Hematopoietic multipotent progenitor cell treated with erythropoietin and hydrocortisone succinate and interleukin-3 and kit ligand, for 15 days (in vitro differentiated cells): Measurements from ENCODE around the gene ZNF236.
"Not testable (repeated sequence)": the region's sequence is repeated elsewhere in the genome, so short reads cannot be mapped to it uniquely, and the experiment has no call there.

ENCODE experiments used
- DNase-seq: peaks from one replicate; pipeline ENCODE4 v3.0.0-alpha.2; 2015; ENCODE audit warnings: low spot score

ZNF236 gene

DNA sequence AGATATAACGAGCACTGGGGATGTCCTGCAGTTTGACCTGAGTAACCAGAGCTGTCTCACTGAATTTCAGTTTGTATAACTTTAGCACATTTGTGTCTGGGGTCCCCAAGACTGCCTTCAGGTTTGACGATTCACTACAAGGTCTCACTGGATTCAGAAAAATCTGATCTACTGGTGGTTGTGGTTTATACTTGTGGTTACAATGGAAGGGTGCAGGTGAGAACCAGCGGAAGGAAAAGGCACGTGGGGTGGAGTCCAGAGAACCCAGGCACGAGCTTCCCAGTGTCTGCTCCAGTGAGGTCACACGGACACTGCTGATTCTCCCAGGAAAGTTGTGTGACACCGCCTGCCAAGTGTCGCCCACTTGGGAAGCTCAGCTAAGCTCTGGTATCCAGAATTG is 126.0 kb downstream of the ZNF236 start:
- no peak for DNase-seq

GRCh38 chr18:76951456-76952247 is 129.3 kb downstream of the ZNF236 start:
- peak; percentile 40 for DNase-seq

GRCh38 chr18:76952747-76953146 is 130.4 kb downstream of the ZNF236 start:
- DNase-seq: no peak

DNA sequence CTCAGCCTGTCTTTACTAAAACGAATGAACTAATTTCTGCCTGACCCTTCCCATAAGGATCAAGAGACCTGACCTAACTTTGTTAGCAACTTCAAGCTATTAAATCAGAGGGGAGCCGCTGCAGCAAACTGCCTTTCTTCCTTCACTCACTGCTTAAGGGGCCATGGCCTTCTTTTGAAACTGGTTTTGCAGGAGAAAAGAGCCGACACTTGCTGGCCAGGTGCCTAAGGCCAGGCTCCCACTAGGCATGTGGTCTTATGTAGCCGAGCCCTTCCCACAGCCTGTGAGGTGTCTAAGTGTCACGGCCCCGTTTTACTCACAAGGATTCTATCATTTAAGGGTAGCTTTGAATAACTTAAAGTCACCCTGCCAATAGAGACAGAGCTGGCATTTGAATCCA is 130.8 kb downstream of the ZNF236 start:
- no peak for DNase-seq

- no peak for DNase-seq
These were observed 131.4 kb downstream of the ZNF236 start for GRCh38 chr18:76953583-76954233.

GRCh38 chr18:76955524-76956170 is 133.3 kb downstream of the ZNF236 start:
- no peak for DNase-seq

DNA sequence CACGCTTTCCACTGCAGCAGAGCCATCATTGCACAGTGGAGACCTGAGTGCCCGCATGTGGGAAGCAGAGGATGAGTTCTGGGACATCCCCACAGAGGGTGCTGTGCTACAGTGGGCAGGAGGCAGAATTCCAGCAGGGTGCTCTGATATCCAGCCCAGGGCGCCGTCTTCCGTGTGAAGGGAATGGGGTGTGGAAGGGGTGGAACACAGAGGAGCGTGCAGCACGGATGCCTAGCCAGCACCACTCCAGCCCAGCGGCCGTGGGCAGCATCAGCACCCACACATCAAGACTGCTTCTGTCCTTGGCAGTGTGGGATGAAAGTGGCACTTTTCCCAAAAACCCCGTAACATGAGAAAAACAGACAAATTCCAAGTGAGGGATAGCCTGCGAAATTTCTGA is 134.3 kb downstream of the ZNF236 start:
- DNase-seq: no peak

DNA sequence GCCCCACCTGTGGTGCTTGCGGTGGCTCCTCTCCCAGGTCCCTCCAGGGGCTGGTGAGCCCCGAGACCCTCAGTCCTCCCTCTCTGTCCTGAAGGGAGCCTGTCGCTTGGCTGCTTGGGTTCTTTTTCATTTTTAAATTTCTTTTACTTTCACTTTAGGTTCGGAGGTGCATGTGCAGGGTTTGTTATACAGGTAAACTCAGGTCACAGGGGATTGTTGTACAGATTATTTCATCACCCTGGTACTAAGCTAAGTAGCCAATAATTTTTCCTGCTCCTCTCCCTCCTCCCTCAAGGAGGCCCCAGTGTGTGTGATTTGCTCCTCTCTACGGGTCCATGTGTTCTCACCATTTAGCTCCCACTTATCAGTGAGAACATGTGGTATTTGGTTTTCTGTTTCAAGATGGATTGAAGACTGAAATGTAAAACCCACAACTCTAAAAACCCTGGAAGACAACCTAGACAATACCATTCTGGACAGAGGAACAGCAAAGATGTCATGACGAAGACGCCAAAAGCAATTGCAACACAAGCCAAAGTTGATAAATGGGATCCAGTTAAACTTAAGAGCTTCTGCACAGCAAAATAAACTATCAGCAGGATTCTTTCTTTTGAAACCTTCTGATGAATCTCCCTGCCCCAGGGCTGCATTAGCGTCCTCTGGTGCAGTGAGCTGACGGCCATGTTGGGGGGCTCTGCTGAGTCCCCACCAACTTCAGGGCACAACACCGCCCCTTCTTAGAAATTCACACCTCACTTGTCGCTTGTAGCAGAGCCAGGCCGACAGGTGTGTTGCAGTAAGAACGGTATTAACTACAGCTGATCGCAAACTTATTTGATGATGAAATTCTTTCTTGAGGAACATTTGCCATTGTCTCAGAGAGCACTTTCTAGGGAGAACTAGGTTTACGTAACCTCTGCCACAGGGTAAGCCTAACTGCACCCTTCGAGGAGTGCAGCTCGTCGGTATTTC is 135.3 kb downstream of the ZNF236 start:
- no peak for DNase-seq

DNA sequence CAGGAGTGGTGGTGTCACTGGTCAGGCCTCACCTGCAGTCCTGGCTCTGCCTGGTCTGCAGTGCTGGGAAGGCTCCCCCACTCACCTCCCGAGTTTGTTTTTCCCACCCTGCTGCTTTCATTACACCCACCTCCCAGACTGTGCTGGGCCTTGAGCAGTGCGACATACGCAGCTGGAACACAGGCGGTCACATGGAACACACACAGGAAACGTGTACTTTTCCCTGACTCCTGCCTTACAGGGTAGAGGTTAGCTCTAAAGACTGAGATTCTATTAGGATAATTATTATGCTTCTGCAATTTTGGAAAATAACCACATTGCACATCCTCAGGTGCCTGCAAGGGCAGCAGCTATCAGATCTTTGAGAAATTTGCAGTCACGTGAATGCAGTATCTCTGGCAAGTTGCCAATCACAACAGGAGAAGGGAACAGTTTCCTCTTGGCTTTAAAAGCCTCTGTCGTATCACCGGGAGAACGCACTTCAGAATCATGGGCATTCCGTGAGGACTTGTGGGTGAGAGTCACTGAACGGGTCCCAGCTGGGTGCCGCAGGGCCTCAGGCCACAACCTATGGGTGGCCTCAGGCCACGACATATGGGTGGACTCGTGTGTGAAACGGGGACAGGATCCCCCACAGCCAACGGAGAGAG is 136.5 kb downstream of the ZNF236 start:
- no peak for DNase-seq

DNA sequence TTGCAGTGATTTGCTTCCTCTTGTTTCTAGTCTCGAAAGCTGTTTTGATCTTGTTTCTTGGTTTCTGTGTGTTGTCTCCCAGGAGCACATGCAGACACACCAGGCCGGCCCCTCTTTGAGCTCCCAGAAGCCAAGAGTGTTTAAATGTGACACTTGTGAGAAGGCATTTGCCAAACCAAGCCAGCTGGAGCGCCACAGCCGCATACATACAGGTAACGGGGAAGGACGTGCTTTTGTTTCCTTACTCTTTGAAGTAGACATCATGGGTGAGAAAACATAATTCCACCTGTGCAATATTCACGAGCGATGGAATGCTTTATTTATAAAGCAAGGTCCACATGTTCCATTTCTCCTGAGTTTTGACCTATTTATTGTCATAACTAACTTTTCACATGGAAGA is 137.2 kb downstream of the ZNF236 start:
- DNase-seq: no peak

DNA sequence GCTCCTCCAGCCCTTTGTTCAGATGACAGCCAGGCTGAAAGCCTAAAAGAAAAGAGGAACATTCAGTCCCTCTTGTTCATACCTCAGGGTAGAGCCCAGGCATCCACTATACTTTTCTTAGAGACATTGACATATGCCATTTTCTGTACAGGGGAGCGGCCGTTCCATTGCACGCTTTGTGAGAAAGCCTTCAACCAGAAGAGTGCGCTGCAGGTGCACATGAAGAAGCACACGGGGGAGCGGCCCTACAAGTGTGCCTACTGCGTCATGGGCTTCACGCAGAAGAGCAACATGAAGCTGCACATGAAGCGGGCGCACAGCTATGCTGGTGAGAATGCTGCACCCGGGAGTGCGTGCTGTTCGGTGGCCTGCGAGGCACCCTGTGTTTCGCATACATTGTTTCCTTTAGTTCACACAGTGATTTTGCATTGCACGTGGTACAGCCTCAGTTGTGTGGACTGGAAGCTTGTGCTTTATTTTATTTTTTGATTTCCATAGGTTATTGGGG is 138.2 kb downstream of the ZNF236 start:
- DNase-seq: no peak

GRCh38 chr18:76962851-76963250 is 140.5 kb downstream of the ZNF236 start:
- DNase-seq: no peak

DNA sequence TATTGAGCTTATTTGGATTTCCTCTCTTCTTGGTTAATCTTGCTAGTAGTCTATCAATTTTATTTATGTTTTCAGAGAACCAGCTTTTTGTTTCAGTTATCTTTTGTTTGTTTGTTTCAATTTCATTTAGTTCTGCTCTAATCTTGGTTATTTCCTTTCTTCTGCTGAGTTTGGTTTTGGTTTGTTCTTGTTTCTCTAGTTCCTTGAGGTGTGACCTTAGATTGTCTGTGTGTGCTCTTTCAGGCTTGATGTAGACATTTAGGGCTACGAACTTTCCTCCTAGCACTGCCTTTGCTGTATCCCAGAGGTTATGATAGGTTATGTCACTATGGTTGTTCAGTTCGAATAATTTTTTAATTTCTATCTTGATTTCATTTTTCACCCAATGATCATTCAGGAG is 141.6 kb downstream of the ZNF236 start:
- DNase-seq: no peak

- DNase-seq: not testable (repeated sequence)
These were observed 143.3 kb downstream of the ZNF236 start for GRCh38 chr18:76965555-76966151.

DNA sequence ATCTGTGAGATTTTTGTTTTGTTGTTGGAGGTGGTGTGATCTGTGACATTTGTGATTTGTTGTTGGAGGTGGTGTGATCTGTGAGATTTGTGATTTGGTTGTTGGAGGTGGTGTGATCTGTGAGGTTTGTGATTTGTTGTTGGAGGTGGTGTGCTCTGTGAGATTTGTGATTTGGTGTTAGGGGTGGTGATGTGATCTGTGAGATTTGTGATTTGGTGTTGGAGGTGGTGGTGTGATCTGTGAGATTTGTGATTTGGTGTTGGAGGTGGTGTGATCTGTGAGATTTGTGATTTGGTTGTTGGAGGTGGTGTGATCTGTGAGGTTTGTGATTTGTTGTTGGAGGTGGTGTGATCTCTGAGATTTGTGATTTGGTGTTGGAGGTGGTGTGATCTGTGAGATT is 144.9 kb downstream of the ZNF236 start:
- DNase-seq: not testable (repeated sequence)

DNA sequence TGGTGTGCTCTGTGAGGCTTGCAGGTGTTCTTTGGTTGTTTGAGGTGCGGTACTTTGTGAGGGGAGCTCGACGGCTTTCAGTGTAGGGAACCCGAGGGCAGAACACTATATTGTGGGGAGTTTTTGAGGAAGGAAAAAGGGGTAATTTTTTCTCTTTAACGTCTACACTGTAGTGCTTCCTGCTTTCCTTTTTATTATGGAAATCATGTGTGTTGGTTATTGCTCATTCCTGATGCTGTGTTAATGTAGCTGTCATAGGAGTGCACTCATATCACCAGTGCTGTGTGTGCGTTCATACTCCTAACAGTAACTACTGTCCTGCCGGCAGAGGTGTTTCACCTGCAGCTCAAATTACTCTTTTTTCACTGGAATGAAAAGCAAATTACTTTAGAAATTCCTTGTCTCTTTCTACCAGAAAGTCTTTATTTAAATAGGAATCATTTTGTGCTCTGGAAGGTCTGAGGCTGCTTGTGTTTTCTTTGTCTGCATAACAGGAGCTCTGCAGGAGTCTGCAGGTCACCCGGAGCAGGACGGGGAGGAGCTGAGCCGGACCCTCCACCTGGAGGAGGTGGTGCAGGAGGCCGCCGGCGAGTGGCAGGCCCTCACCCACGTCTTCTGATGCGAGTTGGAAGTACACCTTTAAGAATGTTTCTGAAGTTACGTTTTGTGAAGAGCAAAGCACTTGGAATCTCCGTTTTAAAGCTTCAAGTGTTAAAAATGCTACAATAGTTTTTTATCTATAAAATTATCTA is 145.5 kb downstream of the ZNF236 start:
- DNase-seq: no peak

GRCh38 chr18:76970770-76971559 is 148.6 kb downstream of the ZNF236 start:
- DNase-seq: no peak

DNA sequence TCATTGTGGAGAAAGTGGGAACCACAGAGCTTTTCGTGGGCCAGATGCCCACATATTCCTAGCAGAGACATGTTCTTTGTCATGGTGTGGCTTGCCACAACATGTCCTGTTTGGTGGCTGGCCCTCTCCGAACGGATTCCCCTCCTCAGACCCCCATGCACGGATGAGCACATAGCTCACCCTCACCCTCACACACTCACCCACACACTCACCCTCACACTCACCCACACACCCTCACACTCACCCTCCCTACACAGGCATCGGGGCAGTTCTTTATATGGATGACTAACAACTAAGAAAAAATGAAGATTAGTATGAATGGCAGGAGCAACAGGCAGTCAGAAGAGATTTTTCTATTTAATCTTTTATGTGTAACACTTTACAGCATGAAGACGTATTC is 149.9 kb downstream of the ZNF236 start:
- DNase-seq: no peak

DNA sequence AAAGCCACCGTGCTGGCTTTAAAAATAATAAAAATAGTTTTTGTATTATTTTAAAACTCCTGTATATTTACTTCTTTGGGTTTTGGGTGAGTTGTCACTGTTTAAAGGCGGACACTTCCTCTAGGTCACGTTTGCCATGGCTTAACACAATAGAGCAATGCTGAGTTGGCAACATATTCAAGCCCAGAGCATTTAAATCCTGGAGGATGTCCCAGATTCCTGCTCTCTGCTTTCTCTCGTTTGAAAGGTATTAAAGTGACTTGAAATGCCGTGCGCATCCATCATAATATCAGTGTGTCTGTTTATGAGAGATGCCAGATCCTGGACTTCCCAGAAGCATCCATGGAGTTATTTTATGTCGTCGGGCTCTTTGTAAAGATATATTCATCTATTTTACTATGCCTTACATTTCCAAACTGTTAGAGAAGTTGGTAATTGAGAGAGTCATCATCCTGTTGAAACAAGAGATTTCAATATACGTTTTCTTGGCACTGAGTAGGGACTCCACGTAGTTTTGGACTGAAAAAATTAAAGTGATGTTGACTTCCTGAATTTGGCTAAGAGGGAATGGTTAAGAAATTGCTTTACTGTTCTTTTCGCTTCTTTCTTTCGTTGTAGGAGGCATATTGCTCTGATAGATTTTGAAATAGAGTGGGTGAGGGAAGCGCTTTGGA is 150.6 kb downstream of the ZNF236 start:
- DNase-seq: no peak
